HepG2 (cell line): ENCODE data around the gene CCDC33.

Experiments used
- ARID2 ChIP-seq: sonication (generic); formaldehyde crosslinking; IDR thresholded peaks from 2 replicates; pipeline ENCODE4 v1.8.1; 2022; ENCODE audit warnings: mild to moderate bottlenecking, missing genetic modification reagents, borderline replicate concordance
- EZH2 ChIP-seq: conservative IDR thresholded peaks from 2 replicates; pipeline ENCODE4 v1.6.1; 2012; ENCODE audit warnings: mild to moderate bottlenecking, low read depth, low read length, moderate library complexity
- POLR2A ChIP-seq, 2 experiments: IDR thresholded peaks; 2 replicates each; pipeline ENCODE4 v1.6.1; 2011; ENCODE audit warnings: low read depth in 2 of 2, low read length in 2 of 2, mild to moderate bottlenecking in 1 of 2, moderate library complexity in 1 of 2; ENCODE audit not compliant: insufficient read depth in 1 of 2
- POLR2AphosphoS5 ChIP-seq: IDR thresholded peaks from 2 replicates; pipeline ENCODE4 v1.6.1; 2012; ENCODE audit warnings: low read depth, low read length
- PTBP1 ChIP-seq: fragments of 200-400 bp; formaldehyde crosslinking; IDR thresholded peaks from 2 replicates; pipeline ENCODE4 v1.6.1; 2018; ENCODE audit warnings: low read length, low read depth; ENCODE audit not compliant: poor library complexity, severe bottlenecking
- RFX5 ChIP-seq: IDR thresholded peaks from 2 replicates; pipeline ENCODE4 v1.6.1; 2011; ENCODE audit warnings: low read depth, low read length, improper control_type of control experiment
- XRCC5 ChIP-seq: fragments of 200-400 bp; formaldehyde crosslinking; optimal IDR thresholded peaks from 2 replicates; pipeline ENCODE3; 2017; ENCODE audit warnings: mild to moderate bottlenecking, low read length
- YY1 ChIP-seq: IDR thresholded peaks from 2 replicates; pipeline ENCODE4 v1.6.1; 2011; ENCODE audit warnings: low read length, low read depth, moderate library complexity, mild to moderate bottlenecking; ENCODE audit not compliant: insufficient read depth, insufficient replicate concordance
- ZFY ChIP-seq: sonication (generic); formaldehyde crosslinking; IDR thresholded peaks from 2 replicates; pipeline ENCODE4 v1.4.0; 2020; ENCODE audit warnings: missing genetic modification reagents
- ZNF772 ChIP-seq: sonication (generic); formaldehyde crosslinking; IDR thresholded peaks from 2 replicates; pipeline ENCODE4 v1.5.0; 2020; ENCODE audit warnings: mild to moderate bottlenecking, missing genetic modification reagents
- TF ChIP-seq, protein P1 (sequence below): sonication (generic); formaldehyde crosslinking; IDR thresholded peaks from 2 replicates; pipeline ENCODE4 v1.5.0; 2020; ENCODE audit warnings: mild to moderate bottlenecking, missing genetic modification reagents, moderate library complexity

DNA sequence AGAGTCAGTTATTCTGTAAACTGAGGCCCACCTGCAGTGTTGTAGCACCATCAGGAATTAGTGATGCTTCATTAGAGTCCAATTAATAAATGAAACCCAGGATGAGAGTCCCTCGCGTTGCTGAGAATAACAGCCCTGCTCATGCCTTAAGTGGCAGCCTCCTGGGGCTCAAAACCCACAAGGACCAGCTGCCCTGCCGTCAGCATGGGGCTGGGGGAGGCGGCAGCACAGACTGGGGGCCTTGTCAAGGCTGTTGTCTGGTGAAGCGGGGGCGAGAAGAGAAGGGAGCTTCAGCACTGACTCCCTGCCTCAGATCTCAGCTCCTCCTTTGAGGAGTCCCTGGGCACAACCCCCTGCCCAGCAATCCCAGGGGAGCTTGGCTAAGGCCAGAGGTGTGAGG is 21.0 kb downstream of the CCDC33 start:
- TF ChIP-seq ARID2: no peak
- TF ChIP-seq YY1: no peak
- no peak for TF ChIP-seq EZH2
- no peak for TF ChIP-seq RFX5
- TF ChIP-seq, protein P1, sequence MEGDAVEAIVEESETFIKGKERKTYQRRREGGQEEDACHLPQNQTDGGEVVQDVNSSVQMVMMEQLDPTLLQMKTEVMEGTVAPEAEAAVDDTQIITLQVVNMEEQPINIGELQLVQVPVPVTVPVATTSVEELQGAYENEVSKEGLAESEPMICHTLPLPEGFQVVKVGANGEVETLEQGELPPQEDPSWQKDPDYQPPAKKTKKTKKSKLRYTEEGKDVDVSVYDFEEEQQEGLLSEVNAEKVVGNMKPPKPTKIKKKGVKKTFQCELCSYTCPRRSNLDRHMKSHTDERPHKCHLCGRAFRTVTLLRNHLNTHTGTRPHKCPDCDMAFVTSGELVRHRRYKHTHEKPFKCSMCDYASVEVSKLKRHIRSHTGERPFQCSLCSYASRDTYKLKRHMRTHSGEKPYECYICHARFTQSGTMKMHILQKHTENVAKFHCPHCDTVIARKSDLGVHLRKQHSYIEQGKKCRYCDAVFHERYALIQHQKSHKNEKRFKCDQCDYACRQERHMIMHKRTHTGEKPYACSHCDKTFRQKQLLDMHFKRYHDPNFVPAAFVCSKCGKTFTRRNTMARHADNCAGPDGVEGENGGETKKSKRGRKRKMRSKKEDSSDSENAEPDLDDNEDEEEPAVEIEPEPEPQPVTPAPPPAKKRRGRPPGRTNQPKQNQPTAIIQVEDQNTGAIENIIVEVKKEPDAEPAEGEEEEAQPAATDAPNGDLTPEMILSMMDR: no peak
- TF ChIP-seq POLR2A (IDR thresholded peaks at IDR 0.05; ENCODE audit: insufficient read depth in 1 of 2, low read depth in 2 of 2, low read length in 2 of 2): no peak
- TF ChIP-seq PTBP1: no peak
- TF ChIP-seq POLR2AphosphoS5: no peak
- no peak for TF ChIP-seq ZFY (CRISPR knock-in tag)
- no peak for TF ChIP-seq XRCC5
- no peak for TF ChIP-seq ZNF772 (CRISPR knock-in tag)
